ENCODE results near the gene CHMP4A. TPM values are rescaled to one million over a fixed set of nuclear protein-coding genes. Genes with fewer than 3 reads are reported as not detected.
"Not testable (repeated sequence)": the region's sequence is repeated elsewhere in the genome, so short reads cannot be mapped to it uniquely, and the experiment has no call there.

CHMP4A gene
- polyA plus RNA-seq, 1 donor from 2014 or later = 55.3 TPM

GRCh38 chr14:24206260-24207103, 6.8 kb downstream of the CHMP4A start:
- Histone ChIP-seq H3K9me2 (ENCODE audit: insufficient read depth, low read length) (no peaks in the 10 kb centered on the region), H3K27me3 (ENCODE audit: insufficient read depth, low read depth, low read length) (no peaks in the 10 kb centered on the region), H3K9me3 (ENCODE audit: low read length) (no peaks in the 10 kb centered on the region), H3K4me2 (ENCODE audit: low read length) (no peak overlapping the region), H3K27ac (ENCODE audit: low read length) (no peak overlapping the region), H4K20me1 (ENCODE audit: insufficient read depth) (no peaks in the 10 kb centered on the region), H2AFZ (ENCODE audit: low read depth, low read length) (no peak overlapping the region), H3K36me3 (ENCODE audit: insufficient read depth, low read length) (no peaks in the 10 kb centered on the region), H3K4me3 (ENCODE audit: low read length) (no peak overlapping the region), H3K9ac (ENCODE audit: low read length) (no peak overlapping the region), H3F3A (ENCODE audit: insufficient read depth, low read length, poor library complexity, severe bottlenecking) (no peaks in the 10 kb centered on the region), H3K79me2 (replicated peaks; ENCODE audit: insufficient read depth, low read length) (no peaks in the 10 kb centered on the region)
- TF ChIP-seq SMC3 (conservative IDR thresholded peaks at IDR 0.05; ENCODE audit: poor library complexity) (no peak), RAD21 (conservative IDR thresholded peaks at IDR 0.05) (no peak), MXI1 (conservative IDR thresholded peaks at IDR 0.05; ENCODE audit: poor library complexity, severe bottlenecking) (no peak), POLR2AphosphoS5 (IDR thresholded peaks at IDR 0.05) (no peak), TAF1 (IDR thresholded peaks at IDR 0.05; ENCODE audit: low read depth) (no peak), EZH2 (IDR thresholded peaks at IDR 0.05; ENCODE audit: borderline replicate concordance, insufficient read depth, low read length, poor library complexity, severe bottlenecking) (no peak)
- TF ChIP-seq, protein P1, sequence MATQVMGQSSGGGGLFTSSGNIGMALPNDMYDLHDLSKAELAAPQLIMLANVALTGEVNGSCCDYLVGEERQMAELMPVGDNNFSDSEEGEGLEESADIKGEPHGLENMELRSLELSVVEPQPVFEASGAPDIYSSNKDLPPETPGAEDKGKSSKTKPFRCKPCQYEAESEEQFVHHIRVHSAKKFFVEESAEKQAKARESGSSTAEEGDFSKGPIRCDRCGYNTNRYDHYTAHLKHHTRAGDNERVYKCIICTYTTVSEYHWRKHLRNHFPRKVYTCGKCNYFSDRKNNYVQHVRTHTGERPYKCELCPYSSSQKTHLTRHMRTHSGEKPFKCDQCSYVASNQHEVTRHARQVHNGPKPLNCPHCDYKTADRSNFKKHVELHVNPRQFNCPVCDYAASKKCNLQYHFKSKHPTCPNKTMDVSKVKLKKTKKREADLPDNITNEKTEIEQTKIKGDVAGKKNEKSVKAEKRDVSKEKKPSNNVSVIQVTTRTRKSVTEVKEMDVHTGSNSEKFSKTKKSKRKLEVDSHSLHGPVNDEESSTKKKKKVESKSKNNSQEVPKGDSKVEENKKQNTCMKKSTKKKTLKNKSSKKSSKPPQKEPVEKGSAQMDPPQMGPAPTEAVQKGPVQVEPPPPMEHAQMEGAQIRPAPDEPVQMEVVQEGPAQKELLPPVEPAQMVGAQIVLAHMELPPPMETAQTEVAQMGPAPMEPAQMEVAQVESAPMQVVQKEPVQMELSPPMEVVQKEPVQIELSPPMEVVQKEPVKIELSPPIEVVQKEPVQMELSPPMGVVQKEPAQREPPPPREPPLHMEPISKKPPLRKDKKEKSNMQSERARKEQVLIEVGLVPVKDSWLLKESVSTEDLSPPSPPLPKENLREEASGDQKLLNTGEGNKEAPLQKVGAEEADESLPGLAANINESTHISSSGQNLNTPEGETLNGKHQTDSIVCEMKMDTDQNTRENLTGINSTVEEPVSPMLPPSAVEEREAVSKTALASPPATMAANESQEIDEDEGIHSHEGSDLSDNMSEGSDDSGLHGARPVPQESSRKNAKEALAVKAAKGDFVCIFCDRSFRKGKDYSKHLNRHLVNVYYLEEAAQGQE (IDR thresholded peaks at IDR 0.05; ENCODE audit: borderline replicate concordance) = no peak

DNA sequence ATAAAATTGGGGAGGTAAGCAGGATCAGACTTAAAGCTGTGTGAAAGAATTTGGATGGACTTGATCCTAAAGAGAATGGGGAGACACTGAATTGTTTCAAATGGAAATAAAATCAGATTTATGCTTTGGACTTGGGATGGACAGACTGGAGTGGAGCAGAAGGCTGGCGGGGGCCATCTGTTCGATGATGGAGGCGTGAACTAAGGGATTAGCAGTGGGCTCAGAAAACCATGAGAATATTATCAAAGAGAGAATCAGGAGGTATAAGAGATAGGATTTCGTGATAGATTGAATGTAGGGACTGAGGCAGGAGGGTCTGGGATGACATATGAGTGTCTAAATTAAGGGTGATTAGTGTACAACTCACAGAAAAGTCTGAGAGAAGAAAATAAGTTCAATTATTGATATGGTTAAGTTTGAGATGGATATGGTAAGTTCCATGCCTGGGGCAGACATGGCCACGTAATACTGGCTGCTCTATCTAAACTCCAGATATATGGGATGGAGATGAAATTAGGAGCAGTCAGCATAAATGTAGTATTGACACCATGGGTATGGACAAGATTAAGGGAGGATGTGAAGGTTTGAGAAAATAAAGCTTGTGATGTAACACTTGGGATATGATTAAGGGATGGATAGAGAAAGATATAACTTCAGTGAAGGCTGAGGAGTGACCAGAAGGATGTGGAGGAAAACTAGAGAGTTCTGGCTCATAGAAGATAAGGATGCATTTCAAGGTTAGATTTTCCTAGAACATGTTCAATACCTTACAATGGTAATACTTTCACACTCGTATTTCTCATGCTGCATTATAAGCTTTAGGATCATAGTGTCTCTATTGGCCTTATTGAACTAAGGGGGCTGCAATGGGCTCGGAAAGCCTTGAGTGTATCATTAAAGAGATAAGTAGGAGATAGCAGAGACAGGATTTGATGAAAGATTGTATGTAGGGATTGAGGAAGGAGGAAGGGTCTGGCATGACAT, 8.8 kb downstream of the CHMP4A start:
- no peak overlapping the region for H3K9ac ChIP-seq (ENCODE audit: low read length)
- H3K79me2 ChIP-seq (replicated peaks; ENCODE audit: insufficient read depth, low read length) = no peaks in the 10 kb centered on the region
- no peak overlapping the region for H2AFZ ChIP-seq (ENCODE audit: low read depth, low read length)
- H3K9me2 ChIP-seq (ENCODE audit: insufficient read depth, low read length) = no peaks in the 10 kb centered on the region
- H3F3A ChIP-seq (ENCODE audit: insufficient read depth, low read length, poor library complexity, severe bottlenecking) = no peaks in the 10 kb centered on the region
- no peak for TF ChIP-seq SMC3 (conservative IDR thresholded peaks at IDR 0.05; ENCODE audit: poor library complexity)
- no peak for TF ChIP-seq POLR2AphosphoS5 (IDR thresholded peaks at IDR 0.05)
- TF ChIP-seq, protein P1 (IDR thresholded peaks at IDR 0.05; ENCODE audit: borderline replicate concordance) = no peak
- no peak overlapping the region for H3K27ac ChIP-seq (ENCODE audit: low read length)
- no peaks in the 10 kb centered on the region for H3K9me3 ChIP-seq (ENCODE audit: low read length)
- H3K4me3 ChIP-seq (ENCODE audit: low read length) = no peak overlapping the region
- H3K27me3 ChIP-seq (ENCODE audit: insufficient read depth, low read depth, low read length) = no peaks in the 10 kb centered on the region
- no peaks in the 10 kb centered on the region for H3K36me3 ChIP-seq (ENCODE audit: insufficient read depth, low read length)
- no peak overlapping the region for H3K4me2 ChIP-seq (ENCODE audit: low read length)
- no peaks in the 10 kb centered on the region for H4K20me1 ChIP-seq (ENCODE audit: insufficient read depth)

- not testable (repeated sequence) for H3K9me2 ChIP-seq (ENCODE audit: insufficient read depth, low read length); H3K4me3 ChIP-seq (ENCODE audit: low read length); H3K36me3 ChIP-seq (ENCODE audit: insufficient read depth, low read length); H3K27me3 ChIP-seq (ENCODE audit: insufficient read depth, low read depth, low read length); H3K4me2 ChIP-seq (ENCODE audit: low read length); H3F3A ChIP-seq (ENCODE audit: insufficient read depth, low read length, poor library complexity, severe bottlenecking); H3K79me2 ChIP-seq (replicated peaks; ENCODE audit: insufficient read depth, low read length); H3K27ac ChIP-seq (ENCODE audit: low read length); H3K9me3 ChIP-seq (ENCODE audit: low read length); H2AFZ ChIP-seq (ENCODE audit: low read depth, low read length); H3K9ac ChIP-seq (ENCODE audit: low read length); H4K20me1 ChIP-seq (ENCODE audit: insufficient read depth)
Measured at GRCh38 chr14:24203249-24203886, 9.9 kb downstream of the CHMP4A start.

DNA sequence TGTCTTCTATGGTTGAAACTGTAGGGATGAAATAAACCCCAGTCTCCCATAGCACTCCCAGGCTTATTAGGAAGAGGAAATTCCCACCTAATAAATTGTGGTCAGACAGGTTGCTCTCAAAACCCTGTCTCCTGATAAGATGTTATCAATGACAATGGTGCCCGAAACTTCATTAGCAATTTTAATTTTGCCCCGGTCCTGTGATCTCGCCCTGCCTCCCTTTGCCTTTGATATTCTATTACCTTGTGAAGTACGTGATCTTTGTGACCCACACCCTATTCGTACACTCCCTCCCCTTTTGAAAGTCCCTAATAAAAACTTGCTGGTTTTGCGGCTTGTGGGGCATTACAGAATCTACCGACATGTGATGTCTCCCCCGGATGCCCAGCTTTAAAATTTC, 10.8 kb downstream of the CHMP4A start:
- H3K4me2 ChIP-seq (ENCODE audit: low read length); H4K20me1 ChIP-seq (ENCODE audit: insufficient read depth); H3F3A ChIP-seq (ENCODE audit: insufficient read depth, low read length, poor library complexity, severe bottlenecking); H3K27ac ChIP-seq (ENCODE audit: low read length); H3K9me3 ChIP-seq (ENCODE audit: low read length); H3K36me3 ChIP-seq (ENCODE audit: insufficient read depth, low read length); H3K9me2 ChIP-seq (ENCODE audit: insufficient read depth, low read length); H3K4me3 ChIP-seq (ENCODE audit: low read length); H3K27me3 ChIP-seq (ENCODE audit: insufficient read depth, low read depth, low read length); H3K79me2 ChIP-seq (replicated peaks; ENCODE audit: insufficient read depth, low read length); H2AFZ ChIP-seq (ENCODE audit: low read depth, low read length); H3K9ac ChIP-seq (ENCODE audit: low read length): not testable (repeated sequence)

Data from neural cell (in vitro differentiated cells).